Measurements from ENCODE around the gene H2AZ2.
"Not testable (repeated sequence)": the region's sequence is repeated elsewhere in the genome, so short reads cannot be mapped to it uniquely, and the experiment has no call there.

Gene H2AZ2

DNA sequence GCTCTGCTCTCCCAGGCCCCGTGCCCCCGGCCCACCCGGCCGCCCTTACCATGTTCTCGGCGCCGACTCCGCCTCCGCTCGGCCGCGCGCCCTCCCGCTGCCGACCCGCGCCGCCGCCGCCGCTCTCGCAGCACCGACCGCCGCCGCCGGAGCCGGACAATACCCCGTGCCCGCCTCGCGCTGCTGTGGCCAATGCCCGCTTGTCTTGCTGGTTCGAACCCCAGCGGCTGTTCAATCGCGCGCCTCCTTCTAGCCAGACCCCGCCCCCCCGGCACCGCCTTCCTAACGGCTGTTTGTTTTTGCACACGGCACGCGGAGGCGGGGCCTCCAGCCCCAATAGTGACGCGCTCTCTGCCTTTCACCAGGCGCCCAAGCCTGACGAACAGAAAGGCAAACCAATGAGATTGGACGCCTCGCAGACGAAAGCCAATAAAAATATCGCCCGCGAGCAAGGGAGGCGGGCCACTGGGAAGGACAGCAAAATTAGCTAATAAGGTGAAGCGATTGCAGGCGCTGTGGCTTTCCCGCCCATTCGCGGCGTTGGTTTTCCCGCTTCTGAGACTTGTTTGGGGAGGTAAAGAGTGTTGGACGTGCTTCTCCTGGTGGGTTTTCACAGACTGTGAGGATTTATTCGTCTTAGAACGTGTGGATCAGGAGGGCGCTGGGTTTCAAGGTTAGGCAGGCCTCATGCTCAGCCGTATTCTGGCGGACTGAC lies at the start of gene H2AZ2:
Gene H2AZ2 (minus strand): TSS at position 168 of the 715 bp plus-strand sequence. CDS start 116 bp downstream, at position 52.
- DNase-seq: peak; percentile 100

DNA sequence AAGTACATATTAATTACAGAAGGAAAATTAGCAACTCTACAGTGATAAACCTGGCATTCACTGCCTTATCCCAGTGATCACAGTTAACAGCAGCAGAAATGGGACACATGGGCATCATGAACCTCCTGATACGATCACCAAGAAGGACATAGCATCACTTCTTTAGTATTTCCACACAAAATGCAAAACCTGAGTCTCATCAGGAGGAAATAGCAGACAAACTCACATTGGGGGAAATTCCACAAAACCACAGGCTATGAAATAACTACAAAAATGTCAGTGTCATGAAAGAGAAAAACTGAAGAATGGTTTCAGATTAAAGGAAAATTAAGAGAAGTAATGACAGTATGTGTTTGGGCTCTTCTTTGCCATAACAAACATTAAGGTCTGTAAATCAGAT lies 49.4 kb upstream of the H2AZ2 start:
- no peak for DNase-seq

DNA sequence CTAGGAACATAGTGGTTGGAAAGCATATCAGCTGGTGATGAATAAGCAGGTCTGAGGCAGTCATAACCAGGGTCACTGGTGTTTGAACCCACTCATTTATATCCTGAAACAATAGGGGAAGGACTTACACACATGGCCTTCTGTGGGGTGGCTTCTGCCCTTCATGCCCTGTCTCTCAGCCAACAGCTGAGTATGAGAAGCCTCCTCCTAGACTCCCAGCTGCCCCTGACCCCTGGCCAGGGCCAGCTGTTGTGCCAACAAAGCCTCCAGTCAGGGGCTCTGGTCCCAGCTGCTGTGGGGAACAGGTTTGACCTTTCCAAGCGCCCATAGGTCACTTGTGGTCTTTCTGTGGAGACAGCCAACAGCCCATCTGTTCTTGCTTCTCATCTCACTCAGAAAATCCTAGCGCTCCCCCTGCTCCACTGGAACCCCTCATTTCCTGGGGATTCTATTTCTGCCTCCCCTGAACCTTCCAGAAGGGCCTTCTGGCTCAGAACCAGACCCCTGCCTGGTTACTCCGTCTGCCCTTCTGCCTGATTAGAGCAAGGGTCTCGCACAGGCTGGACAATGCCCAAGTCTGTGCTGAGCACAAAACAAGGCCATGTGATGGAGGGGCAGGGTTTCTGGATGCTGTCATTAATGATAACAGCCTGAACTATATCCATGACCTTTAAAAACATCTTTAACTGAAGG lies 47.1 kb upstream of the H2AZ2 start:
- DNase-seq: no peak

DNA sequence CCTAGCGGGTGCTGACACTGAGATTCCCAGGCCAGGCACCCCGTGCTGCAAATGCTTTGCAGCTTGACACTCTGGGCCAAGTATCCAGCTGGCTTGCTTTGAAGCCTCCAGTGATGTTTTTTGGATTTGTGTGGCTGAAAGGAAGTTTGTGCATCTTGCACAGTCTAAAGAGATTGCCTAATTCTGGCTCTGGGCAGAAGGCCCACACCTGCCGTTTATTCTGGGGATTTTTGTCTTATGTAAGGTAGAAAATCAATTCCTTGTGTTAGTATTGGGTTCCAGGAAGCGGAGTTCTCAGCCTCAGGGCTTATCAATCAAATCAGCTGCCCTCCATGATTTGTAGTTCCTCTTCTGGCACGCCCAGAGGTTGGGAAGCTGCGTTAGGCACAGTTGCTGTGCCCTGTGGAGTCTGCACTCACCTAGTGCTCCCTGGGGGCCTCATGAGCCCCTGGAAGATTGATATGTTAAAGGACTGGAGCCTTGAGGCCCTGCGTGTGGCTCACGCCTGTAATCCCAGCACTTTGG lies 45.9 kb upstream of the H2AZ2 start:
- peak; percentile 40 for DNase-seq

DNA sequence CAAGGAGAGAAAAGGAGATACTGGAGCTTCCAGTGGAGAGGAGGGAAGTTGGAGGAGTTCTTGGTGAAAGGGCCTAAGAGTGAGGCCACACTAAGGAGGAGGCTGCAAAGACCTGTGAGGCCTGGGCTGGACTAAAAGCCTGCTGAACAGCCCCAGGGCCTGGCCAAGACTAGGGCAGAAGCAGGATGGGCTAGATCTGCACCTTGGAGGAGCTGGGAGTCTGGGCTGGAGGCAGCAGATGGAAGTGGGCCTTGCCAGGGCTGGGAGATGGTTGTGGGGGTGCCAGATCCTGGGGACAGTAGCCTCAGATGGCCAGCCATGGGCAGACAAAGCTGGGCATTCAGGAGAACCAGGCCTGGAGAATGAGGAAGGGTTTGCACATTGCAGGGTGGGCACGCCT lies 43.9 kb upstream of the H2AZ2 start:
- DNase-seq: no peak

DNA sequence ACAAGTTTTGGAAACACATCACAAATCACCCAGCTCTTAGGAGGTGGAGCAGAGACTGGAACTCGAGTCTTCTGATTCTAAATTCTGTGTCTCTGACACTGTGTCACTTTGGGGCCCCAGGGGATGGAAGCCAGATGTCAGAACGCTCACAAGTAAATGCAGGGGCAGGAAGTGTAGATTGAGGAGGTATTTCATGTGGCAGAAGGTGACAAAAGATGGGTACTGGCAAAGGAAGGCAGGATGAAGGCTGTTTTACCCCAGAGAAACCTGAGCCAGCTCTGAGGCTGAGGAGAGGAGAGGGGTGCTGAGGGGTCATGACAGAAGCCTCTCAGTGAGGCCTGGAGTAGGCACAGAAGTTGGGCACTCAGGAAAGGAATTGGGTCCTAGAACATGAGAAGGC lies 43.5 kb upstream of the H2AZ2 start:
- DNase-seq: no peak

DNA sequence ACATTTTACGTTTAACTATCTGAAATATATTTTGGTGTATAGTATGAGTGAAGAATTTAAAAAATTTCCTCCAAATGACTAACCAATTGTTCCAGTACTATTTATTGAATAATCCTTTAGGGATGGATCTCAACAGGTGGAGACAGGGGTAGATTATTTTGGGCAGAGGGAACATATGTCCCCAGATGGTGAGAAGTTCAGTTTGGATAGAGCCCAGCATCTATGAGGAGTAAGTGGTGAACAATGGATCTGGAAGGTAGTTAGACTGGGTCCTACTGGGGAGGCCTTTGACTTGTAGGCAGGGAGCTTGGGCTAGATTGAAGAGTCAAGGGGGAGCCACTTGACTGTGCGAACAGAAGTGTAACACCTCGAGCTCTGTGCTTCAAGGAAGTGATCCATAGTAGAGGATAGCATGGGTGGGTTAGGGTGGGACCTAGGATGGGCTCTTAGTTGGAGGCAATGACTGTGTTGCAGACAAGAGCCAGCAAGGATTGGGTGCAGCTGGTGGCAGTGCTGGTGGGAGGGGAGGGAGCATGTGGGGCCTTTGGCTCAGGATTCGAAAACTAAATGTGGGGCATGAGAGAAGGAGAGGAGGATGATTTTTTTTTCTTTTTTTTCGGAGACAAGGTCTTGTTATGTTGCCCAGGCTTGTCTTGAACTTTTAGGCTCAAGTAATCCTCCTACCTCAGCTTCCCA lies 41.3 kb upstream of the H2AZ2 start:
- DNase-seq: no peak

DNA sequence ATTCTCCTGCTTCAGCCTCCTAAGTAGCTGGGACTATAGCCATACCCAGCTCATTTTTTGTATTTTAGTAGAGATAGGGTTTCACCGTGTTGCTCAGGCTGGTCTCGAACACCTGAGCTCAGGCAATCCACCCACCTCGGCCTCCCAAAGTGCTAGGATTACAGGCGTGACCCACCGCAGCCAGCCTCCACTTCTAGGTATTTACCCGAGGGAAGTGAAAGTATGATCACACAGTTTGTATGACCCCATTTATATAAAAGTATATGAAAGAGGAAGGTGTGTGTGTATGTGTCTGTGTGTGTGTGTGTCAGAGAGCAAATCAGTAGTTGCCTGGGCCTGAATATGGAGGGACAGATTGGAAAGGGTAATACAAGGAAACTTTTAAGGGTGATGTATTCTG lies 39.4 kb upstream of the H2AZ2 start:
- DNase-seq: no peak

DNA sequence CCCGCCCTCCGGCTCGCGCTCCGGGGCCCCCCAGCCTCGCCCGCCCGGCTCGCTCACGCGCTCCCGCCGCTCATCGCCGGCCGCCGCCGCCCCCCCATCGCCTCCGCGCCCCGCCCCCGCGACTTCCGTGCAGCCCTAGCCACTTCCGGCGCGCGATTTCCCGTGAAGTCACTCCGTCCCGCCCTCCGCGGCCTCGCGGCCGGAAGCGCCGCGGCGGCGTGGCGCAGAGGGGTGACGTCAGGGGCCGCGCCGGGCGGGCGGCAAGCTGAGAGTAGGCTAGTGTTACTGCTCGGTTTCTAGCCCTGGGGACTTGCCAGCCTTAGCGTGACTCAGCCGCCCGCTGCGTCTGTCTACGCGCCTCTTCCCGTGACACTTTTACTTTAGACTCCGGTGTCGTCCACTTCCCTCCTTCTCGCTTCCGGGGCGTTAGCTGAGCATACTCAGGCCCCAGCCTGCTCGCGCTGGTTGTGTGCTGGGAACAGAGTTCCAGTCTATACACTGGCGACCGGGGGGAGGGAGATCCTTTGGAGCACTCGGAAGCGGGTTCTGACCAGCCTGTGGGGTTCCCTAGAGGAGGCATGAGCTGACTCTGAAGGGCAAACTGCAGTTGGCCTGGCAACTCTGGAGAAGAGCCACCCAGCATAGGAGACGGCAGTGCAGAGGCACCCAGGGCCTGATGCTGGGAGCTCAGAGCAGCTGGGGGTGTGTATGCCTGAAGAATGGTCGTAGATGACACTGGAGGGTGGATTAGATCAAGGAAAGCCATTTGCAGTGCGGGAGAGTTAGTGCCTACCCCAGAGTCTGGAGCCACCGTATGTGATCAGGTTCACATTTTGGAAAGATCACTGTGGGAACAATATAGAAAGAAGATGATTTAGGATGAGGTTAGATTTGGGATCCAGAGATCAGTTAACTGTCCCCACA lies 37.8 kb upstream of the H2AZ2 start, which contains the start of gene PURB:
Gene PURB (minus strand): TSS at position 137 of the 924 bp plus-strand sequence. CDS start 182 bp downstream, outside the sequence.
- DNase-seq: peak; percentile 97

DNA sequence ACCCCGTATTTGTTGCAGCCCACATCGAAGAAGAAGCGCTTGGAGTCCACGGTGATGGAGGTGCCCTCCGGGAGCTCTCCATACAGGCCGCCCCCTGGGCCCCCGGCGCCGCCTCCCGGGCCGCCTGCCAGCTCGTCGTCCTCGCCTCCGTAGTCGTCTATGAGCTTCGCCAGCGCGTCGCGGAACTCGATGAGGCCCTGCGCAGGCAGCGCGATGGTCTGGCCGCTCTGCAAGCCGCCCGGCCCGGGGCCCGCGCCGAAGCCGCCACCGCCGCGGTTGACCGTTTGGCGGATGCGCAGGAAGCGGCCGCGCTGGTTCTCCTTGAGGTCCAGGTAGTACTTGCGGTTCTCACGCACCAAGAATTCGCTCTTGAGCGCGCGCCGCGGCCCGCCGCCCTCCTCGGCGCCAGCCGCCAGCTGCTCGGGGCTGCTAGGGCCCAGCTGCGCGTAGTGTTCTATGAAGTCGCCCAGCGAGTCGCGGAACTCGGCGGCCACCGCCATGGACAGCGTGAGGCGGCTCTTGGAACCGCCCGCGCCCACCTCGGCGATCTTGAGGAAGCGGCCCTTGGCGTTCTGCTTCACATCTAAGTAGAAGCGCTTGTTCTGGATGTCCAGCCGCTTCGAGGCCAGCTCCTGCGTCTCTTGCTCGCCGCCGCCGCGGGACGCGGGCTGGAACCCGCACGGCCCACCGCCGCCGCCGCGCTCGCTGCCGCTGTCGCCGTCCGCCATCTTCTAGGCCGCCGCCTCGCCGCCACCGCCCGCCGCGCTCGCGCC lies 36.9 kb upstream of the H2AZ2 start:
- DNase-seq: peak; percentile 68

DNA sequence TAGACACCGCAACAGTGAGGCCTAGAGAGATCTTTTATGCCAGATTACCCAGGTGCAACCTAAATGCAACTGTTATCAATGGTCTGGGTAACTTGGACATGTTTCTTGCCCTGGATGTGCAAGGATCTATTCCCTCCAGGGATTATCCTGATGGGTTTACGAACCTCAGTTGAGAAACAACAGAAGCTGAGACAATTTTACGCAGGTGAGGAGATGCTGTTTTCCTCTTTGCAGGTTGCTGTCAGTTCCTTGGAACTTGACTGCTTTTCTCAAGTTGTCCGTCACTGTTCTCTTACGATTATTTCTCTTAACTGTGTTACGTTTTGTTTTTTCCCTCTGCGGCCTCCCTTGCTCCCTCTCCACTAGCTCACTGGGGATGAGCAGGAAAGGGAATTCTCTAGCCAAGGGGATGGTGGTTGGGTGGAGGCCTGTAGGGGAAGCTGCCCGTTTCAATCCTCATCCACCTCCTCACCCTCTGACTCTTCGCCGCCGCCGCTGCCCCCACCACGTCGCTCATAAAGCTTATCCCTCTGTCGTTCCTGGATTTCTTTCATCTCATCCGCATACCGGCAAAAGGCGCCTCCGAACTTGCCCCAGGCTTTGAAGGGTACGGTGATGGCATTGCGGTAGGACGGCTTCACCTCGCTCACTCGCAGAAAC lies 36.2 kb upstream of the H2AZ2 start:
- no peak for DNase-seq

DNA sequence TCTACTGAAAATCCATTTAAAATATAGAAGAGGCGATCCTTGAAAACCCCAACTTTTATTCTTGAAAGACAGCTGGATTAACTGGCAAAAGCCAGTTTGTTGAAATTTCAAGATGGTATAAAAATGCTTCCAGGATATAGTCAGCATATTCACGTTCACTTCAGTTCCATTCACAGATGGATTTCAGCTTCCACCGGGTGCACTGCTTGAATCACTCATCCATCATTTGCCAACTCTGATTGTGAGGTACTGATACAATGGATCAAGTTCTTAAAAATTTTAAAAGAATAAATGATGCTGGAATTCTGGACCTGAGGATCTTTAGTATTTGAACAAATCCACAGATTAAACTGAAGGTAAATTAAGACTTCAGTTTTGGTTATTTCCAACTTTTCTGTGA lies 35.0 kb upstream of the H2AZ2 start:
- no peak for DNase-seq

DNA sequence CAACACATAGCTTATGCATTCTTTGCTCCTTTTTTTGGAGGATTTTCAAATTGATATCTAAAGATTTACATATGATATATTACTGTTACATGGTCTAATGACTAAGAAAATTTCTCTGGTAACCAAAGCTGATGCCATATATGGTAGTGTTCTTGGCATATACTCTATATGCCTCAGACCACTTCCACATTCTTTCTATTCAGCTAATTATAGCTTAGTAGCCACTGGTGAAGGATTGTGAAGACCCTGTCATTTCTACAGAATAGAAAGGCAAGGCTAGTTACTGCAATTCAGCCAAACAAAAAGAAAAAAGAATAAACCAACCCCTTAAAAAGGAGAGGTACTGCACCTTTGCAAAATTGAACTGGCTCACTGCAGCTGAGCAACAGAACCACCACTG lies 33.7 kb upstream of the H2AZ2 start:
- DNase-seq: no peak

DNA sequence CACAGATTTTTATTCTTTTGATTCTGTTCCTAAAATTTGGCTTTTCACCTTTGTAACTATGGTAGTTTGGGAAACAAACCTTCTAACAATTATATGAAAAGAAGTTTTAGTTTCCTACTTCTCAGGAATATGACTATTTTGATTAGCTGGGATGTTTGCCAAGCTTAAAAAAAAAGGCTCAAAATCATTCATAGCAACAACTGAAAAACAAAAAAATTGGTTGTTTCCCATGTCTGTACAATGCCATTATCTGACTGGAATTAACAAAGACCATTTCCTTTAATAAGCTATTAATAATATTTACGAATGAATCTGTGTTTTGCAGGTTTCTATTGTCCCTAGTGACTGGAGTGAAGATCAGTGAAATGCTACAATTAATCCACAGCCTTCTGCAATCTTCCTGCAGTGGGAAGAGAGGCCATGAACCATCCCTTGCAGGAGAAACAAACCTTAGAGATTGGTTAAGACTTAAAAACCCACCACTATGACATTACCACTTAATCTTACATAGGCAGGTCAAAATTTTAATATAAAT lies 33.2 kb upstream of the H2AZ2 start:
- DNase-seq: no peak

DNA sequence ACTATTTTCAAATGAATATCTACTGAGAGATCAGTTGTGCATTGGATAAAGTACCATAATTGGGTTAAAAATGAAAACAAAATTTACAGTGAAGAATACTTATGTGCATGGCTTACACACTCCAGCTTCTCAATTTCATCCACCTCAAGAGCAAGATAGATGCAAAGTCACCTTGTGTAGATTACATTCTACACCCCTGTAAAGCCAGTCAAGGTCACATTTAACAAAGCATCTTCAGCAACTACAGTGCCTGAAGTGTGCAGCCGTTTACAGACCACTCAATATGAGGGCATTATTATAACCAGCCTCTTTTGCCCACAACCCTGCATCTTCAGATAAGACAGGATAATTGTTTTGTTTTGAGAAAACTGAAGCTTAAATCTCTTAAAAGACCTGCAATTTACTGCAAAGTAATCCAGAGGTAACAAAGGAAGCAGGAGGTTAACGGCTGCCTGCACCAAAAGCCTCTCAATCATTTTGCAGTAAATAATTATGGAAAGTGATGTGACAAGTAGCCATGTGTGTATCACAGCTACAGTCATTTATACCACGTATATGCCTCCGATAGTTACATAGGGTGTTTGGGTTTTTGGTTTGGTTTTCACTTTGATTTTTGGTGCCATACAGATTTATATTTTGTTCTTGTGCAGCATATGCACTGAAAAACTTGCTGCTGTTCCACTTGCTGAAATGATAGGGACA lies 32.6 kb upstream of the H2AZ2 start:
- no peak for DNase-seq

DNA sequence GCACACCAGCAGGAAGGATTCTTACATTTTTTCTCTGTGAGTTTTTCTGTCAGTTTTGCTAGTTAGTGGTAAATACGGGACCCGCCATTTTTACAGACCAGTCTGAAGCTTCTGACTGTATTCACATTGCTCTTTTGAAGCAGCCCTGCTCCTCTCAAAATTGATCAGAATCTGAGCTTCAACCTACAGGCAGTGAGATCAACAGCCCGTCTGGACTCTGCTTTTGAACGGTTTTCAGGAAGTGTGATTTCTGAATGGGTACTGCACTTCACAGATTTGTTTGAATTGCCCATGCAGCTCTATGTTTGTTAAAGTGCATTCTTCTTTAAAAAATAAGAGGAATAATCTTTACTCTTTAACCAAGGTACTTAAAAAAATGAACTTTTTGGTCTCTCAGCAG lies 28.5 kb upstream of the H2AZ2 start:
- no peak for DNase-seq

DNA sequence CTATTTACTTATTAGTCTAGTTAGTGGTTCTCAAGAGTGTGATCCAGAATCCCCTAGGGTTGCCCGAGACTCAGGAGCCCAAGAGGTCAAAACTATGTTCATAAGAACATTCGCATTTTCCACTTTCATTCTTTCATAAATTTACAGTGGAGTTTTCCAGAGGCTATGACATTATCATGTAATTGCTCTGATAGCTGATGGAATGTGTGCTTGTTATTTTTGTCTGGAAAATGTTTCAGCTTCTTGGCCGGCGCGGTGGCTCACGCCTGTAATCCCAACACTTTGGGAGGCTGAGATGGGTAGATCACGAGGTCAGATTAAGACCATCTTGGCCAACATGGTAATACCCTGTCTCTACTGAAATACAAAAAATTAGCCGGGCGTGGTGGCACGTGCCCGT lies 27.4 kb upstream of the H2AZ2 start:
- no peak for DNase-seq

DNA sequence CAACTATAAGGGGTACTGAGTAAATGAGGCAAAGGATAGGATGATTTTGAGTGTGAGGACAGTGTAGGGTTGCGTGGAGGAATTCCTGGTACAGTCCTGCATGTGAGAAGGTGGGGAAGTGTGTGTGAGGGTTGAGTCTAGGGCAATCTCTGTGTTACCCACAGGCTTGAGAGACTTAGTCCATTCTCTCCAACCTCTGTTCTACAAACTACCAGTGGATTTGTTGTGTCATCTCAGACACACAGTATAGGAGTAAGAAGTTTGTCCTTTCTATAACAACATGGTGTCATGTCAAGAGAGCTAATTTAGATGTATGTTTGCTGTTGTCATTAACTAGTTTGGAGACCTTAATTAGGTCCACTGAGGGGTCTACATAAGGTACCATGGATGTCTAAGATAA lies 24.9 kb upstream of the H2AZ2 start:
- no peak for DNase-seq

DNA sequence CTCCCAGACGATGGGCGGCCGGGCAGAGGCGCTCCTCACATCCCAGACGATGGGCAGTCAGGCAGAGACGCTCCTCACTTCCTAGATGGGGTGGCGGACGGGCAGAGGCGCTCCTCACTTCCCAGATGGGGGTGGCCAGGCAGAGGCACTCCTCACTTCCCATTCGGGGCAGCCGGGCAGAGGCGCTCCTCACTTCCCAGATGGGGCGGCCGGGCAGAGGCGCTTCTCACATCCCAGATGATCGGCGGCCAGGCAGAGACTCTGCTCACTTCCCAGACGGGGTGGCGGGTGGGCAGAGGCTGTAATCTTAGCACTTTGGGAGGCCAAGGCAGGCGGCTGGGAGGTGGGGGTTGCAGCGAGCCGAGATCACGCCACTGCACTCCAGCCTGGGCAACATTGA lies 24.0 kb upstream of the H2AZ2 start:
- DNase-seq: not testable (repeated sequence)

DNA sequence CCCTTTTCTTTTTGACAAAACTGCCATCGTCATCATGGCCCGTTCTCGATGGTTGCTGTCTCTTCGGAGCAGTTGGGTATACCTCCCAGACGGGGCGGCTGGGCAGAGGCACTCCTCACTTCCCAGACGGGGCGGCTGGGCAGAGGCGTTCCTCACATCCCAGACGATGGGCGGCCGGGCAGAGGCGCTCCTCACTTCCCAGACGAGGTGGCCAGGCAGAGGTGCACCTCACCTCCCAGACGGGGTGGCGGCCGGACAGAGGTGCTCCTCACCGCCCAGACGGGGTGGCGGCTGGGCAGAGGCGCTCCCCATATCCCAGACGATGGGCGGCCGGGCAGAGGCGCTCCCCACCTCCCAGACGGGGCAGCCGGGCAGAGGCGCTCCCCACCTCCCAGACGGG lies 22.9 kb upstream of the H2AZ2 start:
- not testable (repeated sequence) for DNase-seq

Measured in islet precursor cell (in vitro differentiated cells).